HG02840 (cell line): ENCODE measurements around the gene FAM47E.
A peak's percentile ranks its signal among the peaks of the same experiment; 100 is the strongest.

Experiments used
- ATAC-seq: cut with Tn5 transposase; IDR thresholded peaks from one replicate; pipeline ENCODE4 v1.9.1; 2021; ENCODE audit warnings: mild to moderate bottlenecking, moderate library complexity, moderate number of reproducible peaks; ENCODE audit not compliant: unreplicated experiment, low FRiP score

FAM47E gene

GRCh38 chr4:76251441-76252270, at the start of gene FAM47E:
Gene FAM47E, plus strand, starts transcription at chr4:76251721. Its CDS starts 26 bp downstream, at chr4:76251747.
- no peak for ATAC-seq

- ATAC-seq: no peak
Observed at GRCh38 chr4:76203541-76203940, 48.0 kb upstream of the FAM47E start.

- ATAC-seq: no peak
Observed at GRCh38 chr4:76204936-76205335, 46.6 kb upstream of the FAM47E start.

GRCh38 chr4:76205476-76205875, 46.0 kb upstream of the FAM47E start:
- ATAC-seq: no peak

- ATAC-seq: no peak
Observed at GRCh38 chr4:76206222-76206942, 45.1 kb upstream of the FAM47E start.

GRCh38 chr4:76207549-76207948, 44.0 kb upstream of the FAM47E start:
- no peak for ATAC-seq

GRCh38 chr4:76208005-76208765, 43.3 kb upstream of the FAM47E start:
- ATAC-seq: no peak

GRCh38 chr4:76209881-76210280, 41.6 kb upstream of the FAM47E start:
- no peak for ATAC-seq

- ATAC-seq: no peak
Observed at GRCh38 chr4:76210452-76210851, 41.1 kb upstream of the FAM47E start.

- no peak for ATAC-seq
Observed at GRCh38 chr4:76211769-76212708, 39.5 kb upstream of the FAM47E start.

- peak; percentile 1 for ATAC-seq
Observed at GRCh38 chr4:76212851-76213414, 38.6 kb upstream of the FAM47E start.

- peak; percentile 72 for ATAC-seq
Observed at GRCh38 chr4:76213415-76214176, 37.9 kb upstream of the FAM47E start, which contains the start of gene SCARB2. Gene SCARB2, minus strand, starts transcription at chr4:76213824. Its CDS starts 281 bp downstream, at chr4:76213543.

GRCh38 chr4:76214177-76214675, 37.3 kb upstream of the FAM47E start:
- peak; percentile 2 for ATAC-seq

GRCh38 chr4:76215077-76215476, 36.4 kb upstream of the FAM47E start:
- ATAC-seq: no peak

GRCh38 chr4:76216524-76216923, 35.0 kb upstream of the FAM47E start:
- ATAC-seq: no peak

- ATAC-seq: no peak
Observed at GRCh38 chr4:76216975-76217814, 34.3 kb upstream of the FAM47E start.

GRCh38 chr4:76219299-76220055, 32.0 kb upstream of the FAM47E start:
- ATAC-seq: no peak
